ENCODE data around the gene NME7.

NME7 gene

GRCh38 chr1:169103480-169103893 is 264.1 kb downstream of the NME7 start:
- DNase-seq, result no peak

- no peak for DNase-seq
Measured at GRCh38 chr1:169103002-169103401, 264.6 kb downstream of the NME7 start.

GRCh38 chr1:169102567-169102966 is 265.0 kb downstream of the NME7 start:
- peak; percentile 97 for DNase-seq

- no peak for DNase-seq
Measured at GRCh38 chr1:169100651-169101088, 266.9 kb downstream of the NME7 start.

GRCh38 chr1:169100208-169100607 is 267.4 kb downstream of the NME7 start:
- peak; percentile 71 for DNase-seq

GRCh38 chr1:169099561-169099960 is 268.0 kb downstream of the NME7 start:
- DNase-seq, result no peak

- DNase-seq, result no peak
Measured at GRCh38 chr1:169098380-169098779, 269.2 kb downstream of the NME7 start.

- DNase-seq, result no peak
Measured at GRCh38 chr1:169094897-169095569, 272.6 kb downstream of the NME7 start.

- DNase-seq, result no peak
Measured at GRCh38 chr1:169092399-169092798, 275.2 kb downstream of the NME7 start.

- DNase-seq, result no peak
Measured at GRCh38 chr1:169091480-169091941, 276.1 kb downstream of the NME7 start.

- no peak for DNase-seq
Measured at GRCh38 chr1:169090900-169091311, 276.7 kb downstream of the NME7 start.

GRCh38 chr1:169090308-169090899 is 277.2 kb downstream of the NME7 start:
- DNase-seq, result no peak

- no peak for DNase-seq
Measured at GRCh38 chr1:169089776-169090175, 277.8 kb downstream of the NME7 start.

GRCh38 chr1:169087876-169088275 is 279.7 kb downstream of the NME7 start:
- no peak for DNase-seq

- peak; percentile 58 for DNase-seq
Measured at GRCh38 chr1:169086603-169087455, 280.8 kb downstream of the NME7 start.

- no peak for DNase-seq
Measured at GRCh38 chr1:169085911-169086310, 281.7 kb downstream of the NME7 start.
